Left cardiac atrium (tissue), 4 donors: Measurements from ENCODE around the gene PCDHB12. TPM values are rescaled to one million over a fixed set of nuclear protein-coding genes. Genes with fewer than 3 reads are reported as not detected.
"Not testable (repeated sequence)": the region's sequence is repeated elsewhere in the genome, so short reads cannot be mapped to it uniquely, and the experiment has no call there.

ENCODE experiments used
- ATAC-seq, 2 donors: fragments of 200-7000 bp; cut with Tn5 transposase; one replicate each; pipeline ENCODE4 v1.9.1; 2020; ENCODE audit warnings: mild to moderate bottlenecking in 2 of 2, moderate library complexity in 2 of 2
- DNase-seq: peaks from one replicate; pipeline ENCODE4 v3.0.0-alpha.2; 2020
- intact Hi-C, 2 donors: fragments of 100-400 bp; cut with DNase I; formaldehyde crosslinking; loops; one replicate each; pipeline versions ENCODE4 v1.14.1 to v1.15.1; 2022 to 2023
- total RNA-seq, 2 donors: library from RNA; stranded (reverse); fragmentation: NEBNext Ultra II Directional; extraction: Animal tissue kit (Norgen Biotek cat#: 25700); gene quantifications; one replicate each; pipeline ENCODE4 v1.2.1, GENCODE V29; 2021
- donor health status: DM: no; HTN: yes; CAD: no.
- donor health status: DM: no; HTN: yes; CAD: no; lungs with severe emphysema.
- donor health status: DM: yes; HTN: yes; CAD: no.
- donor health status: Dilated cardiomyopathy.

PCDHB12 gene
- total RNA-seq, 2 donors from 2014 or later, result 2.4 to 2.6 TPM

- DNase-seq (no peak), ATAC-seq (no peak)
- intact Hi-C loops, result loop anchor here in 1 of 2 donors (10.0 kb wide), 1 partner anchor 155 kb away; the partner anchor contains the start of genes PCDHGA4, PCDHGB1 and PCDHGB2
Observed at GRCh38 chr5:141199359-141200235, 8.9 kb upstream of the PCDHB12 start, which contains the start of gene PCDHB11. Gene PCDHB11, plus strand, starts transcription at chr5:141199627. Its CDS starts 148 bp downstream, at chr5:141199775.

GRCh38 chr5:141201126-141201525 lies 7.4 kb upstream of the PCDHB12 start:
- intact Hi-C loops, result loop anchor here in 1 of 2 donors (10.0 kb wide), 1 partner anchor 154 kb away; the partner anchor contains the start of genes PCDHGA4, PCDHGB1 and PCDHGB2
- DNase-seq, ATAC-seq: not testable (repeated sequence)

GRCh38 chr5:141201646-141202045 lies 6.9 kb upstream of the PCDHB12 start:
- intact Hi-C loops, result loop anchor here in 1 of 2 donors (10.0 kb wide), 1 partner anchor 153 kb away; the partner anchor contains the start of genes PCDHGA4, PCDHGB1 and PCDHGB2
- not testable (repeated sequence) for ATAC-seq, DNase-seq

GRCh38 chr5:141210281-141210680 lies 1.8 kb downstream of the PCDHB12 start:
- intact Hi-C loops, result loop anchor here in 1 of 2 donors (10.0 kb wide), 1 partner anchor 365 kb away; no protein-coding TSS in a partner anchor
- DNase-seq, ATAC-seq: not testable (repeated sequence)

- not testable (repeated sequence) for DNase-seq, ATAC-seq
- intact Hi-C loops, result loop anchor here in 1 of 2 donors (10.0 kb wide), 1 partner anchor 364 kb away; no protein-coding TSS in a partner anchor
Observed at GRCh38 chr5:141210849-141211248, 2.3 kb downstream of the PCDHB12 start.

GRCh38 chr5:141213656-141214339 lies 5.3 kb downstream of the PCDHB12 start, which contains the start of gene PCDHB13:
Gene PCDHB13, plus strand, starts transcription at chr5:141213919. Its CDS starts 205 bp downstream, at chr5:141214124.
- intact Hi-C loops, result loop anchor here in 1 of 2 donors (10.0 kb wide), 1 partner anchor 361 kb away; no protein-coding TSS in a partner anchor
- ATAC-seq (peak; percentile 75 to 79), DNase-seq (peak; percentile 73)

- not testable (repeated sequence) for DNase-seq, ATAC-seq
- intact Hi-C loops, result loop anchor here in 1 of 2 donors (10.0 kb wide), 1 partner anchor 360 kb away; no protein-coding TSS in a partner anchor
Observed at GRCh38 chr5:141214583-141214982, 6.1 kb downstream of the PCDHB12 start.

GRCh38 chr5:141215504-141215903 lies 7.0 kb downstream of the PCDHB12 start:
- ATAC-seq, DNase-seq: not testable (repeated sequence)
- intact Hi-C loops, result loop anchor here in 1 of 2 donors (10.0 kb wide), 1 partner anchor 359 kb away; no protein-coding TSS in a partner anchor

GRCh38 chr5:141216035-141216434 lies 7.5 kb downstream of the PCDHB12 start:
- intact Hi-C loops, result loop anchor here in 1 of 2 donors (10.0 kb wide), 1 partner anchor 359 kb away; no protein-coding TSS in a partner anchor
- not testable (repeated sequence) for ATAC-seq, DNase-seq

- ATAC-seq (peak in 1 of 2 donors; percentile 61), DNase-seq (no peak)
- intact Hi-C loops, result loop anchor here in 1 of 2 donors (5.0 kb wide), 1 partner anchor 339 kb away; no protein-coding TSS in a partner anchor
Observed at GRCh38 chr5:141223112-141223783, 14.7 kb downstream of the PCDHB12 start, which contains the start of gene PCDHB14. Gene PCDHB14, plus strand, starts transcription at chr5:141223343. Its CDS starts 163 bp downstream, at chr5:141223506.

GRCh38 chr5:141224844-141225243 lies 16.3 kb downstream of the PCDHB12 start:
- intact Hi-C loops, result loop anchor here in 1 of 2 donors (5.0 kb wide), 1 partner anchor 337 kb away; no protein-coding TSS in a partner anchor
- DNase-seq, ATAC-seq: not testable (repeated sequence)

- DNase-seq, ATAC-seq, intact Hi-C loops: not testable (repeated sequence)
Observed at GRCh38 chr5:141225421-141225820, 16.9 kb downstream of the PCDHB12 start.

- ATAC-seq (no peak), DNase-seq (no peak)
- intact Hi-C loops, result no loop called here
Observed at GRCh38 chr5:141234109-141234667, 25.7 kb downstream of the PCDHB12 start.

- DNase-seq, ATAC-seq, intact Hi-C loops: not testable (repeated sequence)
Observed at GRCh38 chr5:141235922-141236321, 27.4 kb downstream of the PCDHB12 start.

GRCh38 chr5:141236516-141237313 lies 28.2 kb downstream of the PCDHB12 start:
- no peak for DNase-seq
- no peak for ATAC-seq
- intact Hi-C loops, result no loop called here

- intact Hi-C loops, result no loop called here
- DNase-seq (no peak), ATAC-seq (no peak)
Observed at GRCh38 chr5:141241496-141241895, 33.0 kb downstream of the PCDHB12 start.

GRCh38 chr5:141245250-141245717 lies 36.8 kb downstream of the PCDHB12 start, which contains the start of gene PCDHB15:
Gene PCDHB15, plus strand, starts transcription at chr5:141245395. Its CDS starts 184 bp downstream, at chr5:141245579.
- intact Hi-C loops, result no loop called here
- ATAC-seq (peak in 1 of 2 donors; percentile 30), DNase-seq (no peak)
